ENCODE results near the gene CALN1.

Gene CALN1

DNA sequence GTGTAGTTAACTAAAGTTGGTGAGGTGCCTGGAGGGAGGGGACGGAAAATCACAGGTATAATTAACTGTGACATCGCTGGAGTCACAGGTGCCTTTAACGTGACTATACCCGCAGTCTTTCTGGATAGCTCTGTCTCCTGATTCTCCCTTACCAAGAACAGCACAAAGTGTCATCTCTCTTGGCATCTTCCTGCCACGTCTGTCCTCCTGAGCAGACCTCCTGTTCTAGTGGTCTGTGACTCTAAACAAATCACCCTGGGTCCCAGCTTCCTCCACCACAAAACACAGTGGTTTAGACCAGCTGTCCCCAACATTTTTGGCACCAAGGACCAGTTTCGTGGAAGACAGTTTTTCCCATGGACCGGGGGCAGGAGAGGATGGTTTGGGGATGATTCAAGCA lies 90.5 kb downstream of the CALN1 start:
- no peak for DNase-seq

DNA sequence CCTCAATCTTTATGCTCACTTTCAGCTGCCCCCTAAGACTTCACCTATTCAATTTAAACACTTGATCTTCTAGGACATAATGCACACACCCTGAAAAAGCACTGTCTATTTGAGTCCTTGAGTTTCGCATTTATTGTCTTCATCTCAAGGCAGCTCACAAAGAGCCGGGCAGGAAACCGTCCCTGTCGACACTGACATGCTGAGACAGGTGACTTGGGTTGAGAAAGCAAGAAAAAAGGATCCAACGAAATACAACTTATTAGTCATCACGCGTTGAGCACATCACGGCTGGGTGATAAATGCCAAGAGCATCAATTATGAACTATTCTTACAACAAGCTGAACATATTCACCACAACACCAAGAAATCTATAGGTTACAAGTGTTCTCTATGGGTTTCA lies 91.1 kb downstream of the CALN1 start:
- DNase-seq: no peak

DNA sequence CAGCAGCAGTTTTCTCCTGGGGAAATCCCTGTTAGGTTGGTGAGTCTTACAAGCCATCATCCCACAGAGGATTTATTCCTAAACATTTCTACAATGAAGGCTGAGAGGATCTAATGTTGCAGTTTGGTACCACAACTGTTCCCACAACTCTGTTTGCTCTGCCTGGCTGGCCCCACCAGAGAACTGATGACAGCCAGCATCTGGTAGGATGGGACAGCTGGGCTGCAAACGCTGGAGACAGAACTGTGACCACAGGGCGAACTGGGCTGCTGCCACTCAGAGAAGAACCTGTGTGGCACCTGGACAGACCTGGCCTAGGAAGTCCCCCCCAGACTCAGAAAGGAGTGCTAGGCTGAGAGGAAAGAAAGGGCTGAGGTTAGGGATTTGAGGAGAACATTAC lies 94.8 kb downstream of the CALN1 start:
- DNase-seq: no peak

- no peak for DNase-seq
Measured at GRCh38 chr7:72316148-72316547, 96.0 kb downstream of the CALN1 start.

GRCh38 chr7:72313906-72314305 lies 98.2 kb downstream of the CALN1 start:
- no peak for DNase-seq

GRCh38 chr7:72310301-72310700 lies 101.8 kb downstream of the CALN1 start:
- DNase-seq: no peak

DNA sequence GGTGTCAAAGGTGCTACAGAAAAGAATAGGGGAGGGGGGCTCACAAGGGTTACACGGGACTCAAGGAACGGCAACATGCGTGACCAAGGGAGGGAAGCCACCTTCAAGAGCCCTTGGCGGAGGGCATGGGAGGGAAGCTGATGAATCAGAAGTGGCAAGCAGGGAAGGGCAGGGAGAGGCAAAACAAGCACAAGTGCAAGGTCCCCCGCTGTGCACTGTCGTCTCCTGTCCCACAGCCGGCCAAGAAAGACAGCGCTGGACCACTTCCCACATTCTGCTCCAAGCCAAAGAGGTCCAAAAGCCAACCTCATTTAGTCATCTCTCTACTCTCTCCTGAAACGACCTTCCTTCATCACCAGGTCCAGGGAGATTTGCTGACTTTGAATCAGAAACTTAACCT lies 102.7 kb downstream of the CALN1 start:
- DNase-seq: no peak

- no peak for DNase-seq
Measured at GRCh38 chr7:72308986-72309385, 103.2 kb downstream of the CALN1 start.

GRCh38 chr7:72307566-72307965 lies 104.6 kb downstream of the CALN1 start:
- DNase-seq: no peak

GRCh38 chr7:72298912-72299311 lies 113.2 kb downstream of the CALN1 start:
- no peak for DNase-seq

- DNase-seq: no peak
Measured at GRCh38 chr7:72298091-72298490, 114.0 kb downstream of the CALN1 start.

GRCh38 chr7:72297636-72298035 lies 114.5 kb downstream of the CALN1 start:
- DNase-seq: no peak

DNA sequence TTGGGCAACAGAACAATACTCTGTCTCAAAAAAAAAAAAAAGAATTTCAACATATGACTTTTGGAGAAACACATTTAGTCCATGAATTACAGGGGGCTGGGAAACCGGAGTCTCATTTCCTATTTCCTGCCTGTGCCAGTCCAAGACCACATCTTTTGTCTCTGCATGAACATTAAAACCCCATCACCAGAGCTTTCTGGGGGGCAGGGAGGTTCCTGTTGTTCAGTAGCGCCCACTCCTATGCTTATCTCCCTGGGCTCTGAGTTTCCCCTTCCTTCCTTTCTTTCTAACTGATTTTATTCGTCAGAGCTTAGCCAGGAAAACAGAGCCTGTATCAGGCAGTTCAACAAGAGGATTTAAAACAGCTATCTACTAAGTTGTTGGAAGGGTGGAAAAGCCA lies 119.3 kb downstream of the CALN1 start:
- no peak for DNase-seq

DNA sequence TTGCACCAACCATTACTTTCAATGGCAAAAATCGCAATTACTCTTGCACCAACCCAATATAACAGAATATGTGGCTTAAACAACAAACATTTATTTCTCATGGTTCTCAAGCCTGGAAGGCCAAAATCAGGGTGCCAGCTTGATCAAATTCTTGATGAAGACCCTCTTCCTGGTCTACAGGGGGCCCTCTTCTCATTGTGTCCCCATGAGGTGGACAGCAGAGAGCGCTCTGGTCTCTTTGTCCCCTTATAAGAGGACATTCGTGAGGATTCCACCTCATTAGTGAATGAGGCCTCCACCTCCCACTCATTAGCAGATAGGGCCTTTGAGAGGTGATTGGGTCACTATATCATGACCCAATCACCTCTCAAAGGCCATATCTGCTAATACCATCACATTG lies 120.0 kb downstream of the CALN1 start:
- DNase-seq: no peak

DNA sequence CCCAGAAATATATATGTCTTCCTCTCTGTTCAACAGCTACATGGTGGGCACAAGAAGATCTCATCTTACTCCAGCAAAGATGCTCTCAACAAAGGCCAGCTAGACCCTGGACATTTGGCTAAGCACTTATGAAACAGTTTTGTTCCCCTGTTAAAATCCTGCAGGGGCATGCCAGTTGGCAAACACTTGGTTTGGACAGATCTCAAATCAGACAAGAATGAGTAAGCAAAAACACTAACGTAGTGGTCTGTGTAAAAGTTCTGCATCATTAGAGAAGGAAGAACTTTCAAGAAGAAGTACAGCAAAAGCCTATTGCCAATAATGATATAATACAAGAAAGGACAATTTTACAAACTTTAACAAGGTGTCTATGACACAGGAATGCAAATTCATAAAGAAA lies 125.6 kb downstream of the CALN1 start:
- no peak for DNase-seq

DNA sequence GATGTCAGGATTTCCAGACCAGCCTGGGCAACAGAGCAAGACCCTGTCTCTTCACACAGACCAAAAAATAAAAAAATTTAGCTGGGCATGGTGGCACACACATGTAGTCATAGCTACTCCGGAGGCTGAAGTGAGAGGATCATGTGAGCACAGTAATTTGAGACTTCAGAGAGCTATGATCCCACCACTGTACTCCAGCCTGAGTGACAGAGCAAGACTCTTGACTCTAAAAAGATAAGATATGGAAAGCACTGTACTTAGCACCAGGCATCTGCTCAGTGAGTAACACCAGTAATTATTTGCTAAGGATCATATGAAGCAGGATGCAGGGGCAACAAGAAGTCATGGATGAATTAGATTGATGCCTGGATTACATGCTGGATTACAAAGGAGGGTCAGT lies 128.8 kb downstream of the CALN1 start:
- no peak for DNase-seq

DNA sequence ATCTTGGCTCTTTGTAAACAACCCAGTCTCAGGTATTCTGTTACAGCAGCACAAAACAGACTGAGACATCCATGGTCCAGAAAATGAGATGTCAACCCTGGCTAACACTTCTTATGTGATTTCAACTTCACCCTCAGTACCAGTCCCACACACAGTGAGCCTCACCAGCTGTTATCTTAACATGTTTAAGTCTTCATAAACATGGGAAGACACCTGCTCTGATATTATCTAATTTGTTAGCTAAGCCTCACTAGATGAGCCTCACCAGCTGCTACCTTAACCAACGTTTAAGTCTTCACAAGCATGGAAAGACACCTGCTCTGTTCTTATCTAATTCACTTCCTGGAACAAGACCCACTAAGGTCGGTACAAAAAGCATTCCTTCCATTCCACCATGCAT lies 130.8 kb downstream of the CALN1 start:
- DNase-seq: no peak

GRCh38 chr7:72279203-72279602 lies 132.9 kb downstream of the CALN1 start:
- no peak for DNase-seq

GRCh38 chr7:72278550-72278949 lies 133.6 kb downstream of the CALN1 start:
- DNase-seq: no peak

GRCh38 chr7:72275382-72276070 lies 136.6 kb downstream of the CALN1 start:
- DNase-seq: no peak

- DNase-seq: no peak
Measured at GRCh38 chr7:72272479-72272878, 139.7 kb downstream of the CALN1 start.

- no peak for DNase-seq
Measured at GRCh38 chr7:72268796-72269195, 143.3 kb downstream of the CALN1 start.

DNA sequence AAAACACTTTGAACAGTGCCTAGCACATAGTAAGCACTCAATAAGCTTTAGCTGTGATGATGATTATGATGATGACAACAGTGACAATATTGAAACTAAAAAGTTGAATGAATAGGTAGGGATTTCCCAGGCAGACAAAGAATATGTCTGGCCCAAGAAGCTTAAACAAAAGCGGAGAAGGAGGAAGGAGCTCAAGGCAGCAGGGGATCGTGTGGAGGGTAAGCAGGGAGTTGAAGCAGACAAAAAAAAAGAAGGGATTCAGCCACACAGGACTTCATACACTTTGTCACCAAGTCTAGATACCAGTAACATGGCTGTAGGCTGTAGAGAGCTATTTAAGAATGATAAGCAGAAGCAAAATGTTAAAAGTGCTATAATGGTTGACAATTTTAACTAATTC lies 144.0 kb downstream of the CALN1 start:
- DNase-seq: no peak

GRCh38 chr7:72267291-72267800 lies 144.8 kb downstream of the CALN1 start:
- no peak for DNase-seq

DNA sequence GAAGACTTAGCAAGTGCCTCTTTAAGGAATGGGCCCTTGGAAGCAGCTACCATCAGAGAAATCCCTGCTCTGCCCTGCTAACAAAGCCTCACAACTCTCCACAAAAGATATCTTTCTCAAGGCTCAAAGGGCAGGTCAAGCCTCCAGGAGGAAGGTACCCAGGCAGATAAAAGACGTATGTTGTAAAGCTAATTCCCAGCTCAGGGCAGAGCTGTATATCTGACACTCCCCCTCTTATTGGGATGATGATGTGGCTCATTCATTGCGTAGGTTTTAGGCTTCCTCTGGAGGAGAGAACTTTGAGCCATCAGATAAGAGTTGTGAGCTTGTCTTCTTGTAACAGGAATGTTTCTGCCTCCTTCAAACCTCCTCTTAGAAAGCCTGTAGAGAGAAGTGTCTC lies 145.4 kb downstream of the CALN1 start:
- DNase-seq: no peak

Measured in CD4-positive, alpha-beta T cell treated with Interleukin-21 for 1 hour (primary cell).